Heart left ventricle (tissue), 16 donors: ENCODE results near the gene INPP1. TPM values are rescaled to one million over a fixed set of nuclear protein-coding genes. Genes with fewer than 3 reads are reported as not detected.

Experiments
- ATAC-seq, 4 donors: fragments of 200-7000 bp; cut with Tn5 transposase; one replicate each; pipeline ENCODE4 v1.9.1; 2020 to 2022; ENCODE audit warnings: moderate library complexity in 4 of 4, mild to moderate bottlenecking in 3 of 4, moderate number of reproducible peaks in 1 of 4
- DNase-seq, 5 donors: peaks; one replicate each; pipeline ENCODE4 v3.0.0-alpha.2; 2020
- H3K27ac ChIP-seq, 12 donors: fragments of 200-600 bp; sonication (generic) in 4 of 12; one replicate each; pipeline versions ENCODE4 v1.5.0 to v1.8.0; 2016 to 2022; ENCODE audit warnings: mild to moderate bottlenecking in 2 of 12
- H3K27me3 ChIP-seq, 9 donors: fragments of 200-600 bp; sonication (generic) in 2 of 9; one replicate each; pipeline versions ENCODE4 v1.5.1 to v1.8.0; 2016 to 2022; ENCODE audit warnings: mild to moderate bottlenecking in 3 of 9
- H3K36me3 ChIP-seq, 9 donors: fragments of 200-600 bp; sonication (generic) in 2 of 9; one replicate each; pipeline versions ENCODE4 v1.5.0 to v1.8.0; 2018 to 2022; ENCODE audit warnings: mild to moderate bottlenecking in 2 of 9
- H3K4me1 ChIP-seq, 12 donors: fragments of 200-600 bp; sonication (generic) in 4 of 12; one replicate each; pipeline versions ENCODE4 v1.5.0 to v1.8.0; 2016 to 2022; ENCODE audit warnings: mild to moderate bottlenecking in 3 of 12
- H3K4me3 ChIP-seq, 12 donors: fragments of 200-600 bp; sonication (generic) in 4 of 12; one replicate each; pipeline versions ENCODE4 v1.5.0 to v1.8.0; 2017 to 2022; ENCODE audit warnings: mild to moderate bottlenecking in 9 of 12, moderate library complexity in 4 of 12
- H3K9me3 ChIP-seq, 12 donors: fragments of 200-600 bp; sonication (generic) in 4 of 12; one replicate each; pipeline versions ENCODE4 v1.5.0 to v1.8.0; 2016 to 2022; ENCODE audit warnings: mild to moderate bottlenecking in 1 of 12
- POLR2A ChIP-seq, 2 donors: fragments of 450-650 bp; IDR thresholded peaks; one replicate each; pipeline ENCODE4 v1.6.1; 2017; ENCODE audit warnings: antibody characterized with exemption in 2 of 2, mild to moderate bottlenecking in 2 of 2, moderate library complexity in 2 of 2
- WGBS, 4 donors: extraction: QIAGEN DNeasy Blood & Tissue Kit in 2 of 4; methylation state at CpG; one replicate each; pipeline versions ENCODE4 v1.1.5 to v1.1.7; 2013 to 2018; 5-methylcytosine and 5-hydroxymethylcytosine counted together
- intact Hi-C, 10 donors: fragments of 100-400 bp; cut with DNase I; formaldehyde crosslinking; loops; one replicate each; pipeline versions ENCODE4 v1.11.1 to v1.14.2; 2022
- polyA plus RNA-seq, 2 donors: library from polyadenylated mRNA; stranded (reverse); fragments of 200-250 nt; gene quantifications; one replicate each; pipeline ENCODE4 v1.2.3, GENCODE V29; 2013
- total RNA-seq, 9 donors: library from RNA; depleted of rRNA in 2 of 9; stranded (reverse); fragments of >200 nt in 2 of 9; fragmentation: NEBNext Ultra II Directional in 3 of 9; extraction: Animal tissue kit (Norgen Biotek cat#: 25700) in 3 of 9; gene quantifications; one replicate each; pipeline versions ENCODE4 v1.1.0 to v1.2.4, GENCODE V29; 2016 to 2023
- TF ChIP-seq, protein P1 (sequence below), 12 donors: fragments of 200-600 bp; sonication (generic) in 4 of 12; IDR thresholded peaks; one replicate each; pipeline versions ENCODE4 v1.5.0 to v1.8.0; 2018 to 2022; ENCODE audit warnings: antibody characterized with exemption in 12 of 12, mild to moderate bottlenecking in 5 of 12
- donor health status: ischemic (EF 13 %, LVEDD 7.1; RV severe dilation, severe dysfunction).
- donor health status: healthy with polysubstance abuse.
- donor health status: DM: no; HTN: yes; CAD: no.
- donor health status: DM: no; HTN: no; CAD: no.
- donor health status: ischemic (EF 25% LVEDD 6.9; RV normal size, moderate dysfunction).
- donor health status: ischemic (EF 25% LVEDD 5.7; RV mildly dilated, moderate dysfunction).
- donor health status: healthy.
- donor health status: DM: yes; HTN: yes; CAD: no.
- donor health status: ischemic (EF 35%, LVEDD 5.7; RV mildly dilated, moderate dysfunction).
- donor health status: nonischemic (EF 11% LVEDD 7.7; RV severe dilation, severe dysfunction).
- donor health status: DM: yes; HTN: yes; CAD: no.
- donor health status: PGD.
- donor health status: ischemic (EF 29% LVEDD 5.4; RV normal size, mild dysfunction).
- donor health status: nonischemic (EF 23%, LVEDD 6.1; RV moderate dilation, normal function).

Gene INPP1
- total and polyA plus RNA-seq, 11 donors: 7.8 to 26.2 (median 13.3) TPM

- Histone ChIP-seq H3K9me3 (no peaks in the 10 kb centered on the region), H3K27me3 (no peaks in the 10 kb centered on the region), H3K27ac (peak overlapping the region in 8 of 12 donors; percentile 11 to 94 (median 85)), H3K4me1 (peaks cover 0 to 47% (median 20%) of the 10 kb centered on the region in 12 donors), H3K4me3 (peak overlapping the region in 10 of 12 donors; percentile 66 to 99 (median 84)), H3K36me3 (no peaks in the 10 kb centered on the region)
- DNase-seq (no peak), ATAC-seq (no peak)
- WGBS, 4 donors: 30 to 48% (median 39%) methylated on average over 2 of the region's 2 CpGs
- no peak for TF ChIP-seq POLR2A (IDR thresholded peaks at IDR 0.05)
- TF ChIP-seq, protein P1, sequence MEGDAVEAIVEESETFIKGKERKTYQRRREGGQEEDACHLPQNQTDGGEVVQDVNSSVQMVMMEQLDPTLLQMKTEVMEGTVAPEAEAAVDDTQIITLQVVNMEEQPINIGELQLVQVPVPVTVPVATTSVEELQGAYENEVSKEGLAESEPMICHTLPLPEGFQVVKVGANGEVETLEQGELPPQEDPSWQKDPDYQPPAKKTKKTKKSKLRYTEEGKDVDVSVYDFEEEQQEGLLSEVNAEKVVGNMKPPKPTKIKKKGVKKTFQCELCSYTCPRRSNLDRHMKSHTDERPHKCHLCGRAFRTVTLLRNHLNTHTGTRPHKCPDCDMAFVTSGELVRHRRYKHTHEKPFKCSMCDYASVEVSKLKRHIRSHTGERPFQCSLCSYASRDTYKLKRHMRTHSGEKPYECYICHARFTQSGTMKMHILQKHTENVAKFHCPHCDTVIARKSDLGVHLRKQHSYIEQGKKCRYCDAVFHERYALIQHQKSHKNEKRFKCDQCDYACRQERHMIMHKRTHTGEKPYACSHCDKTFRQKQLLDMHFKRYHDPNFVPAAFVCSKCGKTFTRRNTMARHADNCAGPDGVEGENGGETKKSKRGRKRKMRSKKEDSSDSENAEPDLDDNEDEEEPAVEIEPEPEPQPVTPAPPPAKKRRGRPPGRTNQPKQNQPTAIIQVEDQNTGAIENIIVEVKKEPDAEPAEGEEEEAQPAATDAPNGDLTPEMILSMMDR (IDR thresholded peaks at IDR 0.05): no peak
- intact Hi-C loops: loop anchor here in 8 of 10 donors (2.0 to 10.0 kb wide), 9 partner anchors 48 to 178 kb away; no protein-coding TSS in a partner anchor
These were observed 66.2 kb downstream of the INPP1 start for GRCh38 chr2:190409616-190410015.

GRCh38 chr2:190410166-190410565, 66.8 kb downstream of the INPP1 start:
- 54 to 77% (median 60%) methylated on average over 3 of the region's 3 CpGs for WGBS, 4 donors
- Histone ChIP-seq H3K27ac (peak overlapping the region in 5 of 12 donors; percentile 11 to 94 (median 49)), H3K4me3 (peak overlapping the region in 4 of 12 donors; percentile 66 to 90 (median 76)), H3K27me3 (no peaks in the 10 kb centered on the region), H3K9me3 (no peaks in the 10 kb centered on the region), H3K36me3 (no peaks in the 10 kb centered on the region), H3K4me1 (peaks cover 0 to 49% (median 21%) of the 10 kb centered on the region in 12 donors)
- no peak for ATAC-seq
- DNase-seq: no peak
- TF ChIP-seq, protein P1 (IDR thresholded peaks at IDR 0.05): no peak
- TF ChIP-seq POLR2A (IDR thresholded peaks at IDR 0.05): no peak
- intact Hi-C loops: loop anchor here in 1 of 10 donors (10.0 kb wide), 1 partner anchor 55 kb away; no protein-coding TSS in a partner anchor

GRCh38 chr2:190412966-190413365, 69.6 kb downstream of the INPP1 start:
- TF ChIP-seq, protein P1 (IDR thresholded peaks at IDR 0.05): no peak
- no peak for TF ChIP-seq POLR2A (IDR thresholded peaks at IDR 0.05)
- Histone ChIP-seq H3K4me1 (peaks cover 0 to 56% (median 23%) of the 10 kb centered on the region in 12 donors), H3K27ac (peak overlapping the region in 1 of 12 donors; percentile 11), H3K27me3 (no peaks in the 10 kb centered on the region), H3K4me3 (no peak overlapping the region), H3K9me3 (no peaks in the 10 kb centered on the region), H3K36me3 (no peaks in the 10 kb centered on the region)
- ATAC-seq: no peak
- intact Hi-C loops: loop anchor here in 1 of 10 donors (10.0 kb wide), 1 partner anchor 52 kb away; no protein-coding TSS in a partner anchor
- no peak for DNase-seq
- 71 to 76% (median 72%) methylated on average over 3 of the region's 3 CpGs for WGBS, 4 donors

DNA sequence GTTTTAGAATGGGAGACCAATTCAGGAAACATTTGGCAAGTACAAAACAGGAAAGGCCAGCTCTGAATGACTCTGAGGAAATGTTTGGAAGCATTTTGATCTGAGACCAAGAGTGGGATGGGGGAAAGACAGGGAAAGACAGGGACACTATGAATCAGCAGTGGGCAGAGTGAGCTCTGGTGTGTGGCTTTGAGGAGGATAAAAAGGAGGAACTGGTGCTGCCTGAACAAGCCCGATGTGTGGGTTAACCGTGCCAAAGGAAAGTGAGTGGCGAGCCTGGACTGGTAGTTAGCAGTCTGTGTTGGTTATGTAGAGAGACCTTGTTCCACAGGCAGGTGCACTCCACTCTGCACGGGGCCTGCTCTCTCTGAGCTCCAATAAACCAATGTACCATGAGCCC, 70.0 kb downstream of the INPP1 start:
- WGBS, 4 donors: 64 to 72% (median 68%) methylated on average over 4 of the region's 4 CpGs
- intact Hi-C loops: loop anchor here in 1 of 10 donors (10.0 kb wide), 1 partner anchor 51 kb away; no protein-coding TSS in a partner anchor
- no peak for TF ChIP-seq POLR2A (IDR thresholded peaks at IDR 0.05)
- TF ChIP-seq, protein P1 (IDR thresholded peaks at IDR 0.05): no peak
- H3K27ac ChIP-seq: peak overlapping the region in 2 of 12 donors; percentile 11 to 21
- no peaks in the 10 kb centered on the region for H3K9me3 ChIP-seq
- peaks cover 0 to 56% (median 23%) of the 10 kb centered on the region in 12 donors for H3K4me1 ChIP-seq
- ATAC-seq: peak in 2 of 4 donors; percentile 35 to 41
- H3K4me3 ChIP-seq: no peak overlapping the region
- no peaks in the 10 kb centered on the region for H3K27me3 ChIP-seq
- no peaks in the 10 kb centered on the region for H3K36me3 ChIP-seq
- DNase-seq: no peak
